Neutrophil (primary cell): Measurements from ENCODE around the gene CHIT1.
"Not testable (repeated sequence)": the region's sequence is repeated elsewhere in the genome, so short reads cannot be mapped to it uniquely, and the experiment has no call there.

Experiments used
- H3K27ac ChIP-seq: fragments of 200-600 bp; sonication (generic); 2 replicates; pipeline ENCODE4 v1.5.1; 2016; ENCODE audit warnings: mild to moderate bottlenecking, moderate library complexity
- H3K27me3 ChIP-seq: fragments of 200-600 bp; sonication (generic); 2 replicates; pipeline ENCODE4 v1.6.0; 2016; ENCODE audit warnings: mild to moderate bottlenecking
- H3K36me3 ChIP-seq: fragments of 200-600 bp; sonication (generic); 2 replicates; pipeline ENCODE4 v1.5.1; 2017
- H3K4me1 ChIP-seq, 2 experiments: fragments of 200-600 bp in 1 of 2; sonication (generic) in 1 of 2; 1 replicate in 1 of 2; 2 replicates in 1 of 2; pipeline versions ENCODE4 v1.5.1 to v1.6.1; 2013 to 2016; ENCODE audit warnings: low read depth in 1 of 2, low read length in 1 of 2, mild to moderate bottlenecking in 1 of 2, moderate library complexity in 1 of 2; ENCODE audit not compliant: control insufficient read depth in 1 of 2, insufficient read depth in 1 of 2
- H3K4me3 ChIP-seq, 2 experiments: fragments of 200-600 bp in 1 of 2; sonication (generic) in 1 of 2; 1 replicate in 1 of 2; 2 replicates in 1 of 2; pipeline ENCODE4 v1.5.1; 2013 to 2016; ENCODE audit warnings: low read depth in 1 of 2, low read length in 1 of 2, mild to moderate bottlenecking in 1 of 2, moderate library complexity in 1 of 2
- H3K9me3 ChIP-seq: fragments of 200-600 bp; sonication (generic); 2 replicates; pipeline ENCODE4 v1.5.1; 2016
- CTCF ChIP-seq: fragments of 200-600 bp; sonication (generic); IDR thresholded peaks from 2 replicates; pipeline ENCODE4 v1.5.1; 2016; ENCODE audit warnings: antibody characterized with exemption

The CHIT1 gene

DNA sequence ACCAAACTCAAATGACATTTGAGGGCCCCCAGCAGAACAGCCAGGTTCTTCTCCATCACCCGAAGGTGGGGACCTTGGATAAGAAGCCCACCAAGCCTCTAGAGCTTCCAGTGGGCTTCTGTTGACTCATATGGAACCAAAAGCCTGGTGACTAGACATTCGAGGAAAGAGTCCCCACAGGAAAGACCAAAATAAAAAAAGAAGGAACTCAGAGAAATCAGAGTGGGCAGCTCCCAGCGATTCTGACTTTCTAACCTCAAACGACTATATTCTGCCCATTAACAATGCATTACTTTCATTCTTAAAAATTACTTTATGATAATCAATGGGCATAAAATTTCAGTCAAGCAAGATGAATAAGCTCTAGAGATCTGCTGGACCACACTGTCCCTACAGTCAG, 9.6 kb upstream of the CHIT1 start:
- no peaks in the 10 kb centered on the region for H3K36me3 ChIP-seq
- no peak overlapping the region for H3K27ac ChIP-seq
- H3K4me3 ChIP-seq = no peak overlapping the region
- no peaks in the 10 kb centered on the region for H3K4me1 ChIP-seq
- no peak for TF ChIP-seq CTCF
- H3K27me3 ChIP-seq = peaks cover 9% of the 10 kb centered on the region
- H3K9me3 ChIP-seq = peaks cover 12% of the 10 kb centered on the region

GRCh38 chr1:203238535-203238934, 9.1 kb upstream of the CHIT1 start:
- Histone ChIP-seq H3K27me3 (peaks cover 5% of the 10 kb centered on the region), H3K27ac (no peak overlapping the region)
- no peak for TF ChIP-seq CTCF

GRCh38 chr1:203234901-203235300, 5.4 kb upstream of the CHIT1 start:
- Histone ChIP-seq H3K4me1 (peaks cover 28% of the 10 kb centered on the region in 2 experiments), H3K9me3 (peaks cover 12% of the 10 kb centered on the region)
- not testable (repeated sequence) for H3K4me3 ChIP-seq, H3K27me3 ChIP-seq, H3K36me3 ChIP-seq, H3K27ac ChIP-seq

More at GRCh38 chr1:203238535-203238934, 9.1 kb upstream of the CHIT1 start:
- Histone ChIP-seq H3K9me3 (peaks cover 12% of the 10 kb centered on the region), H3K4me3 (no peak overlapping the region), H3K36me3 (no peaks in the 10 kb centered on the region), H3K4me1 (no peaks in the 10 kb centered on the region)

GRCh38 chr1:203228670-203229069, 803 bp downstream of the CHIT1 start:
- no peak for TF ChIP-seq CTCF
- H3K36me3 ChIP-seq = no peaks in the 10 kb centered on the region
- peaks cover 84 to 85% of the 10 kb centered on the region in 2 experiments for H3K4me1 ChIP-seq
- peak overlapping the region in 1 of 2 experiments; percentile 38 for H3K4me3 ChIP-seq
- no peaks in the 10 kb centered on the region for H3K27me3 ChIP-seq
- H3K9me3 ChIP-seq = no peaks in the 10 kb centered on the region
- H3K27ac ChIP-seq = peak overlapping the region; percentile 63

DNA sequence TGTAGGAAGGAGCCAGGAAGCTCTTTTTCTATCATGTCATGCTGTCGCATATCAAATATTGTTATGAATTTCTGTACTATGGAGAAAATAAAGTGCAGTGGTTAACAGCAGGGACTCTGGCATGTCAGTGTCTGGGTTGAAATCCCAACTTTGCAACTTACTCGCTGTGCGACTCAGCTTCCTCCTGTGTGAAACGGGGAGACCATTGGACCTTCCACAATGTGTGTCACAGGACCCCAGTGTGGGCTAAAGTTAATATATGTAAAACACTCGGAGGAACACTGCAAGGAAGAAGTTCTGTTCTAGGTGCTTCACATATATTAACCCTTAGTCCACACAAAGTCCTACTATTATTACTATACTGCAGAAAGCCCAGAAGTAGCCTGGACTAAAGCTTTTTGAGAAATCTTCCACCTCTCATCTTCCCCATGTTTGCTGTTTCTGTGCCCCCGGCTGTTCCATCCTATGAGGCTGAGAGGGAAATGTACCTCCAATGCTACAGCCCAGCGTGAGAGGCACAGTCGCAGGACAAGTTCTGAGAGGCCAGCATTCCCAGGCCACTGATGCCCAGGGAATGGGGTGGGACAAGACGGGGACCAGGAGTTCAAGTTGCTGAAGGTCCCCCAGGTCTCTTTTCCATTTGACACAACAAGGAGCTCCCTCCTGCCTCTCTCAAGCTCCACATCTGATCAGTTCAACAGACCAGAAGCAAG, 1.9 kb downstream of the CHIT1 start:
- no peaks in the 10 kb centered on the region for H3K9me3 ChIP-seq
- H3K27me3 ChIP-seq = no peaks in the 10 kb centered on the region
- peak overlapping the region; percentile 63 for H3K27ac ChIP-seq
- no peak for TF ChIP-seq CTCF
- peaks cover 3% of the 10 kb centered on the region for H3K36me3 ChIP-seq
- H3K4me3 ChIP-seq = no peak overlapping the region
- peaks cover 85 to 86% of the 10 kb centered on the region in 2 experiments for H3K4me1 ChIP-seq

- TF ChIP-seq CTCF = no peak
Observed at GRCh38 chr1:203225071-203225470, 4.4 kb downstream of the CHIT1 start.

More at GRCh38 chr1:203225071-203225470, 4.4 kb downstream of the CHIT1 start:
- H3K27me3 ChIP-seq = no peaks in the 10 kb centered on the region
- peaks cover 77 to 78% of the 10 kb centered on the region in 2 experiments for H3K4me1 ChIP-seq
- peak overlapping the region; percentile 32 for H3K27ac ChIP-seq
- no peak overlapping the region for H3K4me3 ChIP-seq
- H3K36me3 ChIP-seq = peaks cover 3% of the 10 kb centered on the region
- H3K9me3 ChIP-seq = no peaks in the 10 kb centered on the region
